IMR-90 (cell line): ENCODE data around the gene CYP4F3. TPM values are rescaled to one million over a fixed set of nuclear protein-coding genes. Genes with fewer than 3 reads are reported as not detected.

ENCODE experiments used
- ATAC-seq: fragments of 200-7000 bp; cut with Tn5 transposase; 2 replicates; pipeline ENCODE4 v1.9.1; 2020; ENCODE audit warnings: low read depth, mild to moderate bottlenecking, moderate library complexity
- BruUV-seq: library from RNA; stranded (reverse); fragments of 400-500 nt; replicated peaks from 2 replicates; lab custom pipeline; 2021; lab: Mats Ljungman, UMichigan
- CTCF ChIA-PET: fragments of 300-600 bp; formaldehyde crosslinking; extraction: SDS; loops from one replicate; lab custom pipeline; 2021; ENCODE audit warnings: antibody characterized with exemption; lab: Yijun Ruan, JAX
- POLR2A ChIA-PET: fragments of 300-600 bp; sonication (Branson Sonifier 250); formaldehyde crosslinking; loops from one replicate; lab custom pipeline; 2022; ENCODE audit warnings: antibody characterized with exemption; ENCODE audit not compliant: unreplicated experiment; lab: Charles Lee
- DNase-seq: peaks from one replicate; pipeline ENCODE4 v3.0.0; 2013
- H2AFZ ChIP-seq: replicated peaks from 2 replicates; pipeline ENCODE3; 2013; ENCODE audit warnings: low read length, mild to moderate bottlenecking; ENCODE audit not compliant: poor library complexity
- H2AK5ac ChIP-seq: 2 replicates; pipeline ENCODE4 v1.6.1; 2013; ENCODE audit warnings: low read depth, low read length, inconsistent platforms
- H2AK9ac ChIP-seq: replicated peaks from 2 replicates; pipeline ENCODE3; 2013; ENCODE audit warnings: mild to moderate bottlenecking, low read depth, low read length, moderate library complexity; ENCODE audit not compliant: poor library complexity
- H2BK120ac ChIP-seq: 2 replicates; pipeline ENCODE4 v1.6.1; 2013; ENCODE audit warnings: low read depth, low read length, inconsistent platforms
- H2BK15ac ChIP-seq: 3 replicates; pipeline ENCODE4 v1.6.1; 2013; ENCODE audit warnings: low read depth, low read length, inconsistent platforms
- H2BK20ac ChIP-seq: 2 replicates; pipeline ENCODE4 v1.6.1; 2013; ENCODE audit warnings: low read depth, mild to moderate bottlenecking, inconsistent platforms, low read length, moderate library complexity
- H2BK5ac ChIP-seq: 2 replicates; pipeline ENCODE4 v1.6.1; 2013; ENCODE audit warnings: mild to moderate bottlenecking, low read depth, low read length, inconsistent platforms; ENCODE audit not compliant: poor library complexity, severe bottlenecking
- H3K14ac ChIP-seq: replicated peaks from 2 replicates; pipeline ENCODE4 v1.6.1; 2013; ENCODE audit warnings: low read depth, low read length, inconsistent platforms
- H3K18ac ChIP-seq: 2 replicates; pipeline ENCODE4 v1.6.1; 2013; ENCODE audit warnings: low read depth, low read length, control low read depth
- H3K23ac ChIP-seq: 2 replicates; pipeline ENCODE4 v1.6.1; 2013; ENCODE audit warnings: low read depth, low read length, inconsistent platforms
- H3K27ac ChIP-seq: 2 replicates; pipeline ENCODE4 v1.5.1; 2013; ENCODE audit warnings: mild to moderate bottlenecking, control low read depth, low read length; ENCODE audit not compliant: insufficient read depth
- H3K27me3 ChIP-seq: 2 replicates; pipeline ENCODE4 v1.6.1; 2013; ENCODE audit warnings: low read length; ENCODE audit not compliant: control insufficient read depth, insufficient read depth
- H3K36me3 ChIP-seq: 2 replicates; pipeline ENCODE4 v1.6.1; 2013; ENCODE audit warnings: low read length, mixed read lengths; ENCODE audit not compliant: control insufficient read depth, insufficient read depth
- H3K4ac ChIP-seq: 2 replicates; pipeline ENCODE4 v1.6.1; 2013; ENCODE audit warnings: low read depth, low read length, inconsistent platforms
- H3K4me1 ChIP-seq: 2 replicates; pipeline ENCODE4 v1.6.1; 2013; ENCODE audit warnings: low read length, mixed read lengths; ENCODE audit not compliant: control insufficient read depth, insufficient read depth
- H3K4me2 ChIP-seq: 2 replicates; pipeline ENCODE4 v1.6.1; 2013; ENCODE audit warnings: low read depth, mild to moderate bottlenecking, control low read depth, low read length, moderate library complexity
- H3K4me3 ChIP-seq: 2 replicates; pipeline ENCODE4 v1.5.1; 2013; ENCODE audit warnings: low read depth, mild to moderate bottlenecking, control low read depth, low read length, moderate library complexity; ENCODE audit not compliant: insufficient read depth
- H3K56ac ChIP-seq: 2 replicates; pipeline ENCODE4 v1.6.1; 2013; ENCODE audit warnings: low read length, inconsistent platforms; ENCODE audit not compliant: insufficient read depth; ENCODE audit errors: extremely low read depth
- H3K79me1 ChIP-seq, 2 experiments: 2 replicates each; pipeline ENCODE4 v1.6.1; 2013; ENCODE audit warnings: low read length in 2 of 2, inconsistent platforms in 1 of 2, low read depth in 1 of 2
- H3K9ac ChIP-seq: 2 replicates; pipeline ENCODE4 v1.6.1; 2013; ENCODE audit warnings: low read depth, low read length, control low read depth
- H3K9me1 ChIP-seq: 2 replicates; pipeline ENCODE4 v1.6.1; 2013; ENCODE audit warnings: low read length, inconsistent platforms; ENCODE audit not compliant: insufficient read depth
- H3K9me3 ChIP-seq: 2 replicates; pipeline ENCODE4 v1.6.1; 2013; ENCODE audit warnings: low read length; ENCODE audit not compliant: control insufficient read depth, insufficient read depth
- H4K20me1 ChIP-seq: 2 replicates; pipeline ENCODE4 v1.6.1; 2013; ENCODE audit warnings: low read length, inconsistent platforms; ENCODE audit not compliant: insufficient read depth
- H4K5ac ChIP-seq: 2 replicates; pipeline ENCODE4 v1.6.1; 2013; ENCODE audit warnings: mild to moderate bottlenecking, low read depth, low read length, control low read depth
- H4K8ac ChIP-seq, 2 experiments: 2 replicates each; pipeline ENCODE4 v1.6.1; 2013; ENCODE audit warnings: low read depth in 2 of 2, low read length in 2 of 2, control low read depth in 1 of 2, inconsistent platforms in 1 of 2
- H4K91ac ChIP-seq: 2 replicates; pipeline ENCODE4 v1.6.1; 2013; ENCODE audit warnings: low read depth, low read length, inconsistent platforms; ENCODE audit not compliant: insufficient read depth
- CEBPB ChIP-seq: IDR thresholded peaks from 2 replicates; pipeline ENCODE4 v1.6.1; 2012; ENCODE audit warnings: low read depth, low read length, improper control_type of control experiment
- RAD21 ChIP-seq: IDR thresholded peaks from 2 replicates; pipeline ENCODE4 v1.6.1; 2012; ENCODE audit warnings: low read length, improper control_type of control experiment
- RFX5 ChIP-seq: IDR thresholded peaks from 2 replicates; pipeline ENCODE4 v1.8.0; 2012; ENCODE audit warnings: low read depth, mild to moderate bottlenecking, low read length, moderate library complexity
- WGBS, 2 experiments: methylation state at CpG; one replicate each; pipeline versions ENCODE4 v1.1.5 to v1.1.7; 2013; ENCODE audit warnings: missing lambda C conversion rate in 2 of 2; ENCODE audit not compliant: insufficient read length in 1 of 2; ENCODE audit errors: extremely low coverage in 2 of 2; 5-methylcytosine and 5-hydroxymethylcytosine counted together
- dilution Hi-C: fragments of 300-500 bp; cut with HindIII; formaldehyde crosslinking; loops from one replicate; pipeline ENCODE4 v1.14.3; 2018; ENCODE audit warnings: low sequenced_read_pairs; ENCODE audit not compliant: unreplicated experiment
- in situ Hi-C: fragments of 300-500 bp; cut with MboI; formaldehyde crosslinking; loops from 3 replicates; pipeline ENCODE4 v1.14.3; 2019; ENCODE audit warnings: low sequenced_read_pairs, inconsistent platforms, mixed read lengths
- intact Hi-C: fragments of 100-400 bp; cut with micrococcal nuclease; formaldehyde crosslinking; loops from 2 replicates; pipeline ENCODE4 v1.10.0; 2022
- polyA plus RNA-seq, 3 experiments: library from polyadenylated mRNA; depleted of rRNA; stranded (reverse); fragments of >200 nt; gene quantifications; 2 replicates each; pipeline ENCODE4 v1.2.3, GENCODE V29; 2012; ENCODE audit warnings: low replicate concordance in 1 of 3
- total RNA-seq: library from RNA; depleted of rRNA; stranded (reverse); fragments of >200 nt; gene quantifications from 2 replicates; pipeline ENCODE4 v1.2.3, GENCODE V29; 2012

Gene CYP4F3
- total and polyA plus RNA-seq, 2 of the 4 experiments (the other 2 are of a cell fraction), result not detected

DNA sequence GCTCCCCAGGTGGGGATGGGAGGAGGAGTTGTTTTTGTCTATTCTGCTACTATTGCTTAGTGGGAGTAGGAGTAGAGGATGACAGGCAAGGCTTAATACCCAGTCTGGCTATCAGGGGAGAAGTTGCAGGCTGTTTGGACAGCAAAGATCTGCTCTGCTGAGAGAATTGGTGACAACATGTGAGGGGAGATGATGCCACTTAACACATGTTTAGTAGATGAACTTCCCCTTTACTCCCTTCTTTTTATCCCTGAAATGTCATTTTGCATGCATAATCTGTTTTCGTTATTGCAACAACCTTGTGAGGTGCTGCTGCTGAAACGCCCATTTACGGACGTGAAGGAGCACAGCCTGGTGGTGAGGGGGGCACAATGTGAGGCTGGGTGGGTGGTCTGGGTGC, 29.2 kb downstream of the CYP4F3 start:
- Histone ChIP-seq H2AK5ac (no peak overlapping the region), H3K56ac (no peak overlapping the region), H4K20me1 (no peaks in the 10 kb centered on the region), H4K5ac (no peak overlapping the region), H3K18ac (no peak overlapping the region), H3K9me1 (no peaks in the 10 kb centered on the region), H3K23ac (no peak overlapping the region), H2AFZ (no peak overlapping the region), H3K27ac (no peak overlapping the region), H3K4me2 (no peak overlapping the region), H3K9me3 (peaks cover 15% of the 10 kb centered on the region; the same call in 1 of the 2 replicates), H2BK120ac (no peak overlapping the region), H2BK5ac (no peak overlapping the region), H2BK20ac (no peak overlapping the region), H3K4ac (no peak overlapping the region), H3K9ac (no peak overlapping the region), H3K4me3 (no peak overlapping the region), H4K91ac (no peak overlapping the region), H2BK15ac (no peak overlapping the region), H3K27me3 (no peaks in the 10 kb centered on the region), H3K4me1 (no peaks in the 10 kb centered on the region), H3K36me3 (no peaks in the 10 kb centered on the region), H2AK9ac (no peak overlapping the region), H3K14ac (no peak overlapping the region), H4K8ac (no peak overlapping the region), H3K79me1 (no peaks in the 10 kb centered on the region)
- CTCF ChIA-PET, result no interaction called here
- dilution Hi-C loops, result no loop called here
- ATAC-seq, result no peak
- POLR2A ChIA-PET, result no interaction called here
- no CpG with 5 or more reads among the region's 4 CpGs for whole genome bisulfite sequencing, 2 experiments
- no TSS peak for BruUV-seq
- in situ Hi-C loops, result loop anchor here (10.0 kb wide), 1 partner anchor 105 kb away; no protein-coding TSS in a partner anchor
- no peak for TF ChIP-seq RAD21
- TF ChIP-seq RFX5, result no peak
- TF ChIP-seq CEBPB, result no peak
- intact Hi-C loops, result no loop called here
- no peak for DNase-seq
